Measurements from ENCODE around the gene RNF2. TPM values are rescaled to one million over a fixed set of nuclear protein-coding genes. Genes with fewer than 3 reads are reported as not detected.

Gene RNF2
- polyA plus RNA-seq, 4 donors = 3.2 to 24.8 (median 4.7) TPM

DNA sequence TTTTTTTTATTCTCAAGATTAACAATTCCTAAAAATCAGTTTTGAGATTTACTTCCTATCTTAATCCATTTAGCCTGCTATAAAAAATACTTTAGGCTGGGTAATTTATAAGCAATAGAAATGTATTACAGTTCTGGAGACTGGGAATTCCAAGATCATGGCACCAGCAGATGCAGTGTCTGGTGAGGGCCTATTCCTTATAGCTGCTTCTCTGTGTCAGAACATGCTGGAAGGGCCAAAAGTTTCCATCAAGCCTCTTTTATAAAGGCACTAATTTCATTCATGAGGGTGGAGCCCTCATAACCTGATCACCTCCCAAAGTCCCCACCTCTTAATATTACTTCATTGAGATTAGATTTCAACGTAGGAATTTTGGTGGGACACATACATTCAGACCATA lies 41.7 kb downstream of the RNF2 start:
- FAIRE-seq (no peak), DNase-seq (no peak)
- peaks cover 3 to 12% (median 3%) of the 10 kb centered on the region in 3 donors for H3K36me3 ChIP-seq (ENCODE audit: control insufficient read depth in 3 of 3, insufficient read depth in 2 of 3, low read depth in 1 of 3, low read length in 3 of 3)
- H3K27me3 ChIP-seq (ENCODE audit: control insufficient read depth in 3 of 3, insufficient read depth in 3 of 3, low read length in 3 of 3) = no peaks in the 10 kb centered on the region
- WGBS, 3 donors = 94 to 100% (median 94%) methylated on average over 1 of the region's 1 CpG
- no peaks in the 10 kb centered on the region for H3K9me3 ChIP-seq (ENCODE audit: control insufficient read depth in 2 of 2, insufficient read depth in 1 of 2, low read depth in 1 of 2, low read length in 1 of 2)
- no peak overlapping the region for H3K4me3 ChIP-seq (ENCODE audit: low read depth in 1 of 3, low read length in 3 of 3)
- H3K4me1 ChIP-seq (ENCODE audit: control insufficient read depth in 3 of 3, insufficient read depth in 2 of 3, low read depth in 1 of 3, low read length in 2 of 3) = no peaks in the 10 kb centered on the region
- no peak overlapping the region for H3K27ac ChIP-seq (ENCODE audit: low read depth in 1 of 3, low read length in 2 of 3)

DNA sequence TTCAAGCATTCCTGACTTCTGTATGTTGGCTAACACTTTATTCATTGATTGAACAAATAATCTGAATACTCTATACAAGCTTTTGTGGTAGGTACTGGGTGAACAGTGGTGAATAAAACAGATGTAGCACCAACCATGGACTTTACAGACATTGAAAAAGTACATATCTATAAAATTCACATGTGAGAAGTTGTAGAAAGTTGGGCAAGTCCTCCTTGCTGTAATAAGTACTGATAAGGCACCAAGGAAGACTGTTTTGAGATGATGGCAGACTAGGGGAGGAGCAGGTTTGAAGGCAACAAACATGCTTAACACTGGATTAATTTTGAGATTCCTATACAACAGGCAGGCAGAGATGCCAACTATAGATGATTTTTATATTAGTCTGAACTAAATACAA lies 42.4 kb downstream of the RNF2 start:
- Histone ChIP-seq H3K27me3 (ENCODE audit: control insufficient read depth in 3 of 3, insufficient read depth in 3 of 3, low read length in 3 of 3) (no peaks in the 10 kb centered on the region), H3K4me3 (ENCODE audit: low read depth in 1 of 3, low read length in 3 of 3) (no peak overlapping the region), H3K36me3 (ENCODE audit: control insufficient read depth in 3 of 3, insufficient read depth in 2 of 3, low read depth in 1 of 3, low read length in 3 of 3) (peaks cover 3 to 14% (median 3%) of the 10 kb centered on the region in 3 donors), H3K9me3 (ENCODE audit: control insufficient read depth in 2 of 2, insufficient read depth in 1 of 2, low read depth in 1 of 2, low read length in 1 of 2) (no peaks in the 10 kb centered on the region), H3K4me1 (ENCODE audit: control insufficient read depth in 3 of 3, insufficient read depth in 2 of 3, low read depth in 1 of 3, low read length in 2 of 3) (no peaks in the 10 kb centered on the region), H3K27ac (ENCODE audit: low read depth in 1 of 3, low read length in 2 of 3) (no peak overlapping the region)
- FAIRE-seq (no peak), DNase-seq (no peak)

DNA sequence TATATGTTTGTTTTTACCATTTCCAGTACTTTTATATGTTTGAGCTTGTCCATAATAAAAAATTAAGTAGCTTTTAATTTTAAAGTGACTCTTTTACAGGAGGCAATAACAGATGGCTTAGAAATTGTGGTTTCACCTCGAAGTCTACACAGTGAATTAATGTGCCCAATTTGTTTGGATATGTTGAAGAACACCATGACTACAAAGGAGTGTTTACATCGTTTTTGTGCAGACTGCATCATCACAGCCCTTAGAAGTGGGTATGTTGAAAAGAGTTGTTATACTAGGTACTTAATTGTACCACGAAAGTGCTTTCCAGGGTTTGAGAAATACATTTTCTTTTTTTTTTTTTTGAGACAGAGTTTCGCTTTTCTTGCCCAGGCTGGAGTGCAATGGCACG lies 46.1 kb downstream of the RNF2 start:
- Histone ChIP-seq H3K27ac (ENCODE audit: low read depth in 1 of 3, low read length in 2 of 3) (no peak overlapping the region), H3K36me3 (ENCODE audit: control insufficient read depth in 3 of 3, insufficient read depth in 2 of 3, low read depth in 1 of 3, low read length in 3 of 3) (peaks cover 3 to 14% (median 5%) of the 10 kb centered on the region in 3 donors), H3K4me1 (ENCODE audit: control insufficient read depth in 3 of 3, insufficient read depth in 2 of 3, low read depth in 1 of 3, low read length in 2 of 3) (no peaks in the 10 kb centered on the region), H3K27me3 (ENCODE audit: control insufficient read depth in 3 of 3, insufficient read depth in 3 of 3, low read length in 3 of 3) (no peaks in the 10 kb centered on the region), H3K9me3 (ENCODE audit: control insufficient read depth in 2 of 2, insufficient read depth in 1 of 2, low read depth in 1 of 2, low read length in 1 of 2) (no peaks in the 10 kb centered on the region), H3K4me3 (ENCODE audit: low read depth in 1 of 3, low read length in 3 of 3) (no peak overlapping the region)
- 81 to 86% (median 86%) methylated on average over 5 of the region's 5 CpGs for WGBS, 3 donors
- no peak for DNase-seq
- no peak for FAIRE-seq

DNA sequence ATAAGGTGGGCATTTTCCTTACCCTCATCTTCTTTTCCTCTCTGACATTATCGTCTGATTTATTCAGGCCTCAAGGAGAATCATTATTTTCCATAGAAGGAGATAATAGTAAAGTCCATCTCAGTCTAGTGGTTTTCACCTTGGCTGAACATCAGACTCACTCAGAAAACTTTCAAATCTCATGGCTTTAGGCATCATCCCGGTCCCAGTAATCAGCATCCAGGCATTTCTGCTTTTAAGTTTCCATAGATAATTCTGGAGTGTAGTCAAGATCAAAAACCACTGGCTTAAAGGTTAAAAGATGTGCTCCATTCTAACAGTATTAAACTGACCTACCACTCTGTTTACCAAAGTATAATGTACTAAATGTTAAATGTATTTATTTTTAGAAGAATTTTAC lies 49.4 kb downstream of the RNF2 start:
- Histone ChIP-seq H3K4me3 (ENCODE audit: low read depth in 1 of 3, low read length in 3 of 3) (no peak overlapping the region), H3K36me3 (ENCODE audit: control insufficient read depth in 3 of 3, insufficient read depth in 2 of 3, low read depth in 1 of 3, low read length in 3 of 3) (peaks cover 2 to 14% (median 3%) of the 10 kb centered on the region in 3 donors), H3K9me3 (ENCODE audit: control insufficient read depth in 2 of 2, insufficient read depth in 1 of 2, low read depth in 1 of 2, low read length in 1 of 2) (no peaks in the 10 kb centered on the region), H3K27ac (ENCODE audit: low read depth in 1 of 3, low read length in 2 of 3) (no peak overlapping the region), H3K27me3 (ENCODE audit: control insufficient read depth in 3 of 3, insufficient read depth in 3 of 3, low read length in 3 of 3) (no peaks in the 10 kb centered on the region), H3K4me1 (ENCODE audit: control insufficient read depth in 3 of 3, insufficient read depth in 2 of 3, low read depth in 1 of 3, low read length in 2 of 3) (no peaks in the 10 kb centered on the region)
- DNase-seq = no peak
- no peak for FAIRE-seq
- WGBS, 3 donors = 95 to 97% (median 95%) methylated on average over 2 of the region's 2 CpGs

DNA sequence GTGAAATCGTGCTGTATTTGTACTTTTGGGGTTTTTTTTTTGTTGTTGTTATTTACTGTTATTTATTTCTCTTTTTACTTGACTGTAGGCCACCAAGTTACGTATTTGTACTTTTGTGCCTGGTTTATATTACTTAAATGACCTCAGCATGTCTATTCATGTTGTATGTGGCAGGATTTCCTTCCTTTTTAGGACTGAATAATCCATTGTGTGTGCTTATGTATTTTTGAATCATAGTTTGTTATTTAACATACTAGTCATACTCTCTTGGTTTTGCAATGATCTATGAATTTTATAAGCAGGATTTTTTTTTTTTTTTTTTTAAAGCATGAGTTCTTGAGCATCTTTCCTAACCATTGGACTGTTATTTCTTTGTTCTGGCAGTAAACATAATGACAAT lies 51.2 kb downstream of the RNF2 start:
- Histone ChIP-seq H3K4me3 (ENCODE audit: low read depth in 1 of 3, low read length in 3 of 3) (no peak overlapping the region), H3K36me3 (ENCODE audit: control insufficient read depth in 3 of 3, insufficient read depth in 2 of 3, low read depth in 1 of 3, low read length in 3 of 3) (peaks cover 0 to 11% (median 2%) of the 10 kb centered on the region in 3 donors), H3K27ac (ENCODE audit: low read depth in 1 of 3, low read length in 2 of 3) (no peak overlapping the region), H3K9me3 (ENCODE audit: control insufficient read depth in 2 of 2, insufficient read depth in 1 of 2, low read depth in 1 of 2, low read length in 1 of 2) (no peaks in the 10 kb centered on the region), H3K4me1 (ENCODE audit: control insufficient read depth in 3 of 3, insufficient read depth in 2 of 3, low read depth in 1 of 3, low read length in 2 of 3) (no peaks in the 10 kb centered on the region), H3K27me3 (ENCODE audit: control insufficient read depth in 3 of 3, insufficient read depth in 3 of 3, low read length in 3 of 3) (no peaks in the 10 kb centered on the region)
- FAIRE-seq (no peak), DNase-seq (no peak)
- WGBS, 3 donors = 80 to 92% (median 86%) methylated on average over 2 of the region's 2 CpGs

DNA sequence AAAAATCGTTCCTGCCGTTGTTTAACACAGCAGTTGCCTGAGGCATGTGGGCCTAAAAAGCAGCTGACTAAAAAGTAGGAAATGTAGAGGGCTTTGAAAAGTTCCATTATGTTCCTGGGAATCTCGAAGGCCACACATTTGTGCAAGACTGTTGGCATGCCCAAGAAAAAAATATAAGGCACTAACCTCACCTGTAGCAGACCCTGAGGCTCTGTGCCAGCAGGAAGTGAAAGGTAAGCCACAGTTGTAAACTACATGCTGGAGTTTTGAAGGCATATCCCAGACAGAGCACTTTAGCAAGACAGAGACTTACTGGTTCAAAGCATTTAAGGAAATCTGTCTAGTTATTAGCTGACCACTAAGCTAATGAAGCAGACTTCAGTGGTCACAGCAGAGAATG lies 58.7 kb downstream of the RNF2 start:
- peaks cover 0 to 2% (median 1%) of the 10 kb centered on the region in 3 donors for H3K36me3 ChIP-seq (ENCODE audit: control insufficient read depth in 3 of 3, insufficient read depth in 2 of 3, low read depth in 1 of 3, low read length in 3 of 3)
- no peaks in the 10 kb centered on the region for H3K4me1 ChIP-seq (ENCODE audit: control insufficient read depth in 3 of 3, insufficient read depth in 2 of 3, low read depth in 1 of 3, low read length in 2 of 3)
- H3K4me3 ChIP-seq (ENCODE audit: low read depth in 1 of 3, low read length in 3 of 3) = no peak overlapping the region
- no peaks in the 10 kb centered on the region for H3K27me3 ChIP-seq (ENCODE audit: control insufficient read depth in 3 of 3, insufficient read depth in 3 of 3, low read length in 3 of 3)
- FAIRE-seq = no peak
- no peak for DNase-seq
- WGBS, 3 donors = 79 to 93% (median 88%) methylated on average over 3 of the region's 3 CpGs
- peaks cover 0 to 11% of the 10 kb centered on the region in 2 donors for H3K9me3 ChIP-seq (ENCODE audit: control insufficient read depth in 2 of 2, insufficient read depth in 1 of 2, low read depth in 1 of 2, low read length in 1 of 2)
- no peak overlapping the region for H3K27ac ChIP-seq (ENCODE audit: low read depth in 1 of 3, low read length in 2 of 3)

DNA sequence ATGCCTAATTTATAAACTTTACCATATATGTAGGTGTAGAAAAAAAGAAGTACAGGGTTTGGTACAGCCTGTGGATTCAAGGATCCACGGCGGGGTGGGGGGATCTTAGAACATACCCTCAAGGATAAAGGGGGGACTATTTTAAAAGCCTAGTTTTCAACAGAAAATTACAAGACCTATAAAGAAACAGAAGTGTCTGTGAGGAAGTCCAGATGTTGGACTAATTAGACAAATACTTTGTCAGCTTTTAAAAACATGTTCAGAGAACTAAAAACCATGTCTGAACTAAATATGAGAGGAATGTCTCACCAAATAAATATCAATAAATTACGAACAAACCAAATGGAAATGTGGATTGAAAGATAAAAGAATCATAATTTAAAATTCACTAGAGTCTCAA lies 59.8 kb downstream of the RNF2 start:
- Histone ChIP-seq H3K27ac (ENCODE audit: low read depth in 1 of 3, low read length in 2 of 3) (no peak overlapping the region), H3K9me3 (ENCODE audit: control insufficient read depth in 2 of 2, insufficient read depth in 1 of 2, low read depth in 1 of 2, low read length in 1 of 2) (peaks cover 0 to 19% of the 10 kb centered on the region in 2 donors), H3K36me3 (ENCODE audit: control insufficient read depth in 3 of 3, insufficient read depth in 2 of 3, low read depth in 1 of 3, low read length in 3 of 3) (peaks cover 0 to 2% (median 0%) of the 10 kb centered on the region in 3 donors), H3K4me1 (ENCODE audit: control insufficient read depth in 3 of 3, insufficient read depth in 2 of 3, low read depth in 1 of 3, low read length in 2 of 3) (no peaks in the 10 kb centered on the region), H3K4me3 (ENCODE audit: low read depth in 1 of 3, low read length in 3 of 3) (no peak overlapping the region), H3K27me3 (ENCODE audit: control insufficient read depth in 3 of 3, insufficient read depth in 3 of 3, low read length in 3 of 3) (no peaks in the 10 kb centered on the region)
- DNase-seq = no peak
- no peak for FAIRE-seq
- WGBS, 3 donors = 92 to 98% (median 96%) methylated on average over 3 of the region's 3 CpGs

DNA sequence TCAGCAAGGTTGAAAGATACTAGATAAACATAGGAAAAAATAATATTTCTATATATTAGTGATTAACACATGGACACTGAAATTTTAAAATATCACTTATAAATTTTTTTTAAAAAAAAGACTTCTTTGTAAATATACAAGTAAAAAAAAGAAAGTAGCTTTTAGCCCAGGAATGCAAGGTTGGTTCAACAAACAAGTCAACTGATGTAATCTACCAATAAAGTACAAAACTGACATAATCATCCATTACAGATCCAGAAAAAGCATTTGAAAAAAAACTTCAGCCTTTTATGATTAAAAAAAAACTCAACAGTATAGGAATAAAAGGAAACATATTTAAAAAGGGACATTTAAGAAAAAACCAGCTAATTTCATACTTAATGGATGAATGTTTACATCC lies 63.0 kb downstream of the RNF2 start:
- DNase-seq = no peak
- Histone ChIP-seq H3K36me3 (ENCODE audit: control insufficient read depth in 3 of 3, insufficient read depth in 2 of 3, low read depth in 1 of 3, low read length in 3 of 3) (peaks cover 0 to 2% (median 0%) of the 10 kb centered on the region in 3 donors), H3K27ac (ENCODE audit: low read depth in 1 of 3, low read length in 2 of 3) (no peak overlapping the region), H3K9me3 (ENCODE audit: control insufficient read depth in 2 of 2, insufficient read depth in 1 of 2, low read depth in 1 of 2, low read length in 1 of 2) (peaks cover 0 to 21% of the 10 kb centered on the region in 2 donors), H3K4me1 (ENCODE audit: control insufficient read depth in 3 of 3, insufficient read depth in 2 of 3, low read depth in 1 of 3, low read length in 2 of 3) (no peaks in the 10 kb centered on the region), H3K4me3 (ENCODE audit: low read depth in 1 of 3, low read length in 3 of 3) (no peak overlapping the region), H3K27me3 (ENCODE audit: control insufficient read depth in 3 of 3, insufficient read depth in 3 of 3, low read length in 3 of 3) (no peaks in the 10 kb centered on the region)
- FAIRE-seq = no peak

DNA sequence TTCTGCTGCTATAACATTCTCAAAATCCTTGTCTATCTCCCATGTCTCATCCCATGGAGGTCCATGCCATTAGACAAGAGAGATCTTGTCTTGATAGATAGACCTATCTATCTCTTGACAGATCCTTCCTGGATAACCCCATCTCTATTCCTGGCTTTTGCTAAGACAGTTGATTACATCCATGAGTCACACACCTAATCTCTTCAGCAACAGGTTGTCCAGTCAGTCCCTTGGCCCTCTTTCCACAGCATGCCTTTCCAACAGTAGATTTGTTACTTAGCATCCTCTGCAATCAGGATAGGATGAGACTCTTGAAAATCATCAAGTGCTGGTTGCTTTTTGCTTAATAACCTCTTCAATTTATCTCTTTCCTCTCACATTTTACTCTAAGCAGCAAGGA lies 64.8 kb downstream of the RNF2 start:
- no peaks in the 10 kb centered on the region for H3K27me3 ChIP-seq (ENCODE audit: control insufficient read depth in 3 of 3, insufficient read depth in 3 of 3, low read length in 3 of 3)
- no peak for FAIRE-seq

More for the DNA sequence above, 64.8 kb downstream of the RNF2 start:
- Histone ChIP-seq H3K36me3 (ENCODE audit: control insufficient read depth in 3 of 3, insufficient read depth in 2 of 3, low read depth in 1 of 3, low read length in 3 of 3) (no peaks in the 10 kb centered on the region), H3K27ac (ENCODE audit: low read depth in 1 of 3, low read length in 2 of 3) (no peak overlapping the region), H3K9me3 (ENCODE audit: control insufficient read depth in 2 of 2, insufficient read depth in 1 of 2, low read depth in 1 of 2, low read length in 1 of 2) (peaks cover 0 to 21% of the 10 kb centered on the region in 2 donors), H3K4me1 (ENCODE audit: control insufficient read depth in 3 of 3, insufficient read depth in 2 of 3, low read depth in 1 of 3, low read length in 2 of 3) (no peaks in the 10 kb centered on the region), H3K4me3 (ENCODE audit: low read depth in 1 of 3, low read length in 3 of 3) (no peak overlapping the region)
- no peak for DNase-seq

All from small intestine (tissue), 7 donors.